ENCODE results near the gene FAM13B. TPM values are rescaled to one million over a fixed set of nuclear protein-coding genes. Genes with fewer than 3 reads are reported as not detected.
"Not testable (repeated sequence)": the region's sequence is repeated elsewhere in the genome, so short reads cannot be mapped to it uniquely, and the experiment has no call there.

FAM13B gene
- polyA plus RNA-seq, 3 donors = 11.5 to 17.0 (median 12.9) TPM

DNA sequence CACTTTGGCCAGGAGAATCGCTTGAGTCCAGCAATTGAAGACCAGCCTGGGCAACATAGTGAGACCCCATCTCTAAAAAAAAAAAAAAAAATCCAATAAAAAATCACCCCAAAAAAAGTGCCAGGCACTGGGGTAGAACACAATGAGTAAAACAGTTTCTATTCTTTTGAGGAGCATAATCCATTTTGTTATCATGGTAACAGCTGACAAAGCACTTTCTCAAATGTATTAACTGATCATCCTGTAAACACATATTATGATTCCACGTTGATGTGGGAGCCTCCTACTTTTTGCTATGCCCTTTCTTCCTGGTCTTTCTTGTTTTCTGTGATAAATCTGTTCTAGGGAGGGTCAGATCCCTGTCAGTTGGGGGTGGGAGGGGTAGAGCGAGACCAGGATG, 20.7 kb upstream of the FAM13B start:
- Mint-ChIP-seq H3K4me1 (peaks cover 2% of the 10 kb centered on the region), H3K9me3 (peaks cover 0 to 3% (median 0%) of the 10 kb centered on the region in 7 donors), H3K4me3 (no peak overlapping the region), H3K36me3 (no peaks in the 10 kb centered on the region), H3K27ac (no peak overlapping the region), H3K27me3 (ENCODE audit: low read depth in 3 of 3) (peaks cover 5 to 26% (median 9%) of the 10 kb centered on the region in 3 donors)
- Histone ChIP-seq H3K4me2 (replicated peaks; ENCODE audit: extremely low read depth, low read length, poor library complexity, severe bottlenecking) (no peak overlapping the region), H3K27me3 (ENCODE audit: control insufficient read depth in 2 of 2, insufficient read depth in 2 of 2, low read length in 2 of 2) (peaks cover 2 to 4% of the 10 kb centered on the region in 2 donors), H3K4me3 (replicated peaks in 1 of 3; ENCODE audit: low read depth in 2 of 3, low read length in 3 of 3) (no peak overlapping the region), H2AFZ (ENCODE audit: insufficient read depth, low read depth, low read length, poor library complexity, severe bottlenecking) (no peak overlapping the region), H3K9ac (ENCODE audit: insufficient read depth, low read length, poor library complexity, severe bottlenecking) (no peak overlapping the region), H4K20me1 (ENCODE audit: insufficient read depth, low read length) (no peaks in the 10 kb centered on the region), H3K27ac (ENCODE audit: low read depth in 1 of 2, low read length in 2 of 2) (no peak overlapping the region), H3K4me1 (ENCODE audit: control insufficient read depth in 1 of 2, insufficient read depth in 2 of 2, low read length in 2 of 2) (no peaks in the 10 kb centered on the region), H3K36me3 (replicated peaks in 1 of 2; ENCODE audit: control insufficient read depth in 1 of 2, insufficient read depth in 2 of 2, low read length in 2 of 2) (no peaks in the 10 kb centered on the region), H3K9me3 (replicated peaks in 1 of 2; ENCODE audit: control insufficient read depth in 1 of 2, insufficient read depth in 1 of 2, low read length in 2 of 2) (no peaks in the 10 kb centered on the region), H3K79me2 (ENCODE audit: insufficient read depth, low read length) (no peaks in the 10 kb centered on the region)
- no peak for DNase-seq
- WGBS (ENCODE audit: insufficient coverage) = 100% methylated on average over 1 of the region's 3 CpGs
- TF ChIP-seq, protein P1, sequence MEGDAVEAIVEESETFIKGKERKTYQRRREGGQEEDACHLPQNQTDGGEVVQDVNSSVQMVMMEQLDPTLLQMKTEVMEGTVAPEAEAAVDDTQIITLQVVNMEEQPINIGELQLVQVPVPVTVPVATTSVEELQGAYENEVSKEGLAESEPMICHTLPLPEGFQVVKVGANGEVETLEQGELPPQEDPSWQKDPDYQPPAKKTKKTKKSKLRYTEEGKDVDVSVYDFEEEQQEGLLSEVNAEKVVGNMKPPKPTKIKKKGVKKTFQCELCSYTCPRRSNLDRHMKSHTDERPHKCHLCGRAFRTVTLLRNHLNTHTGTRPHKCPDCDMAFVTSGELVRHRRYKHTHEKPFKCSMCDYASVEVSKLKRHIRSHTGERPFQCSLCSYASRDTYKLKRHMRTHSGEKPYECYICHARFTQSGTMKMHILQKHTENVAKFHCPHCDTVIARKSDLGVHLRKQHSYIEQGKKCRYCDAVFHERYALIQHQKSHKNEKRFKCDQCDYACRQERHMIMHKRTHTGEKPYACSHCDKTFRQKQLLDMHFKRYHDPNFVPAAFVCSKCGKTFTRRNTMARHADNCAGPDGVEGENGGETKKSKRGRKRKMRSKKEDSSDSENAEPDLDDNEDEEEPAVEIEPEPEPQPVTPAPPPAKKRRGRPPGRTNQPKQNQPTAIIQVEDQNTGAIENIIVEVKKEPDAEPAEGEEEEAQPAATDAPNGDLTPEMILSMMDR (IDR thresholded peaks at IDR 0.05) = no peak
- intact Hi-C loops (cut with micrococcal nuclease) = no loop called here

DNA sequence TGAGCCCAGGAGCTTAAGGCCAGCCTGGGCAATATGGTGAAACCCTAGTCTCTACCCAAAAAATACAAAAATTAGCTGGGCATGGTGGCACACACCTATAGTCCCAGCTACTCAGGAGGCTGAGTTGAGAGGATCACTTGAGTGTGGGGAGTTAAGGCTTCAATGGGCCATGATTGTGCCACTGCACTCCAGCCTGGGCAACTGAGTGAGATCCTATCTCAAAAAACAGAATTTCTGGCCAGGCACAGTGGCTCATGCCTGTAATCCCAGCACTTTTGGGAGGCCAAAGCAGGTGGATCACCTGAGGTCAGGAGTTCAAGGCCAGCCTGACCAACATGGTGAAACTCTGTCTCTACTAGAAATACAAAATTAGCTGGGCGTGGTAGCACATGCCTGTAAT, 19.8 kb upstream of the FAM13B start:
- H3K27me3 ChIP-seq (ENCODE audit: control insufficient read depth in 2 of 2, insufficient read depth in 2 of 2, low read length in 2 of 2); H3K36me3 Mint-ChIP-seq; H3K4me3 ChIP-seq (replicated peaks in 1 of 3; ENCODE audit: low read depth in 2 of 3, low read length in 3 of 3); DNase-seq; H3K36me3 ChIP-seq (replicated peaks in 1 of 2; ENCODE audit: control insufficient read depth in 1 of 2, insufficient read depth in 2 of 2, low read length in 2 of 2); intact Hi-C loops (cut with micrococcal nuclease); H3K27ac Mint-ChIP-seq; H3K4me1 ChIP-seq (ENCODE audit: control insufficient read depth in 1 of 2, insufficient read depth in 2 of 2, low read length in 2 of 2); H4K20me1 ChIP-seq (ENCODE audit: insufficient read depth, low read length); H3K9me3 Mint-ChIP-seq; H3K4me2 ChIP-seq (replicated peaks; ENCODE audit: extremely low read depth, low read length, poor library complexity, severe bottlenecking); H3K4me1 Mint-ChIP-seq; H3K4me3 Mint-ChIP-seq; H3K27ac ChIP-seq (ENCODE audit: low read depth in 1 of 2, low read length in 2 of 2); H3K9me3 ChIP-seq (replicated peaks in 1 of 2; ENCODE audit: control insufficient read depth in 1 of 2, insufficient read depth in 1 of 2, low read length in 2 of 2); H3K79me2 ChIP-seq (ENCODE audit: insufficient read depth, low read length); H3K9ac ChIP-seq (ENCODE audit: insufficient read depth, low read length, poor library complexity, severe bottlenecking); H2AFZ ChIP-seq (ENCODE audit: insufficient read depth, low read depth, low read length, poor library complexity, severe bottlenecking): not testable (repeated sequence)
- 86% methylated on average over 1 of the region's 1 CpG for WGBS (ENCODE audit: insufficient coverage)
- H3K27me3 Mint-ChIP-seq (ENCODE audit: low read depth in 3 of 3) = peaks cover 3 to 26% (median 9%) of the 10 kb centered on the region in 3 donors
